Fibroblast of skin of left biceps (primary cell): ENCODE results near the gene NEK9.

Experiments
- DNase-seq, 2 experiments: peaks; one replicate each; pipeline ENCODE4 v3.0.0-alpha.2; 2013; ENCODE audit warnings: low read depth in 2 of 2

NEK9 gene

GRCh38 chr14:75067212-75067611, 59.6 kb downstream of the NEK9 start:
- DNase-seq = no peak

DNA sequence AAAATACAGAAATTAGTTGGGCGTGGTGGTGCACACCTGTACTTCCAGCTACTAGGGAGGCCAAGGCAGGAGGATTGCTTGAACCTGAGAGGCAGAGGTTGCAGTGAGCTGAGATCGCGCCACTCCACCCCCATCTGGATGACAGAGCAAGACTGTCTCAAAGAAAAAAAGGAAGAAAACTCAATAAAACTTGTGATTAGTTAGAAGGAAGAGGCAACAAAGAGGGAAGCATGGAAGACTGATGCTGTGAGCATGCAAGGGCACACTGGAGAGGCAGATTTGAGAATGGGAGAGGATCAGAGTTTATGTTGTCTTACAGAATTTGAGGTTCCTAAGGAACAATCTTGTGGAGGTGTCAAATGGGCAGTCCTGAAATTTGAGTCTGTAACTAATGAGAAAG, 60.2 kb downstream of the NEK9 start:
- DNase-seq = no peak

GRCh38 chr14:75064205-75064567, 62.7 kb downstream of the NEK9 start:
- DNase-seq = no peak

DNA sequence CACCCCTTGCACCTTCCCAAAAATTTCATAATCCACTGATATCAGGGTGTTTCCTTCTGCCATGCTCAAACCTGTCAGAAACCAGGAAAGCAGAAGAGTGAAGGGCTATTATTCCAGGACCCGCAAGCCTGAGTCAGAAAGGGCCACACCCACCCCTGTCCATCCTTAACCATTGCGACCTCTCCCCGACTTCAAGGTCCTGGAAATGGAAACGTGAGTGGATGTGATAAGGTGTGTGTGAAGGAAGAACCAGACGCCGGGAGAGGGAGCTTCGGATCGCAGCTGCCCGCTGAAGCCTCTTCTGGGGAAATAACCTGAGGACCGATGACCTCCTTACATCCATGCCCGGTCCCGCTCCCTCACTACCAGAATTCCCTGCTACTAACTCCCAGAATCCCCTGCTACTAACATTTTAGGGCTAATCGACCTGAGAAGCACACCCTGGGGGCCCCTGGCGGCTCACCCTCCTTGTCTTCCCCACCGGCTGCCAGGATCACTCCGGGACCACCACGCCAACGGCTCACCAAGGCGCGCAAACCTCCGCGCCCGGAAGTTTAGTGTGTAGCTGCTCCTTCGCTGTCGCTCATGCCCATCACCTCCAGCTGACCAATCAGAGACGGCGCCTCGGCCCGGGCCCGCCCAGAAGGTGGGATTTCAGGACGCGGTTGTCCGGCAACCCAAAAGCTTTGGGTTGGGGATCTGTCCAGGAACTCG, 63.2 kb downstream of the NEK9 start, which contains the start of gene ACYP1:
Gene ACYP1 (minus strand): TSS at position 534 of the 714 bp plus-strand sequence. CDS start 471 bp downstream, at position 63.
- DNase-seq = peak in 1 of 2 experiments; percentile 65

GRCh38 chr14:75063013-75063412, 63.8 kb downstream of the NEK9 start:
- no peak for DNase-seq

- no peak for DNase-seq
Observed at GRCh38 chr14:75060420-75060819, 66.4 kb downstream of the NEK9 start.

GRCh38 chr14:75059642-75060041, 67.2 kb downstream of the NEK9 start:
- no peak for DNase-seq

DNA sequence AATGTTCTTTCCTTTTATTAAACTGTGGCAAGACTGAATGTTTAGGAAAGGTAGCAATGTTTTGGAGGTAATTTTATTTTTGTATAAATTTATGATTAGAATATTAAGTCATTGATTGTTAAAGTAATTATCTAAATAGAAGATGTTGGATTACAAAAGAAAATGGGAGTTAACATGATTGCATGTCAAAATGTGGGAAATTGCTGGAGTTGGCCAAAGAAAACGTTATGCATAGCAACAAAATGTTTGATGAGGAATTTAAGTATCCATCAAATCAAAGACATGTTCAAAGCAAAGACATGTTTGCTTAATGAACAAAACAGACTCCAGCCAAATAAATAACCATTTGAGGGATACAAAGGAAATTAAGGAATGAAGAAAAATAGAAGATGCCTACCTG, 72.4 kb downstream of the NEK9 start:
- no peak for DNase-seq

- DNase-seq = no peak
Observed at GRCh38 chr14:75053396-75054291, 73.2 kb downstream of the NEK9 start.

GRCh38 chr14:75051556-75051899, 75.3 kb downstream of the NEK9 start:
- no peak for DNase-seq

DNA sequence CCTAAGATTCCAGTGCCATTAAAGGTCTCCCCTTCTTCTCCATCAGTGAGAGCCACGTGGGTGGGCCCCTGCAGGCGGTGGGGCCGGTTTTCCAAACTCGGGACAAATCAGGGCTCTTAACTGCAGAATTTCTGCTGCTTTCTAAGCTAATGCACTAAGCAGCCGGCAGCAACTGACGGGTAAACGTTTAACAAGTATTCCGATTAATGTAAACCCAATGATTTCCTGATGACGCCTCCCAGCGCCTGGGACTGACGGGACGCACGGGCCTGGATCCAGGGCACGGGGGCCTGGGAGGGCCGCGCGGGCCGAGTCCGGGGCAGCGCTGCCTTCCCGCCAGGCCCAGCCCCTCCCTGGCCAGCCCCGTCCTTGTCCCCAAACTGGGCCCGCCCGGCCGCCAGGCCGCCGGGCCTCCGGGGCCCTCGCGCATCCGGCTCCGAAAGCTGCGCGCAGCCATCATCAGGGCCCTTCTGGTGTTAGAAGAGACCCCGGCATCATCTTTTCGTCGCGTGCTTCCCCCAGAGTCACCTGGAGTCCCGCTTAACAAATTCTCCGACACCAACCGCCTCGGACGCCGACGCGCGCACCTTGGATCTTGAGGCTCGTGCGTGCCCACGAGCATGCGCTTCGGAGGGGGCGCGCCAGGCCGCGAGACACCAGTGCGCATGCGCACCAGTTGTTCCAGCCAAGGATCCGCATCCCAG, 75.8 kb downstream of the NEK9 start, which contains the start of gene MLH3:
Gene MLH3 (minus strand): TSS at position 616 of the 704 bp plus-strand sequence. CDS start 1,812 bp downstream, outside the sequence.
- DNase-seq = peak in 1 of 2 experiments; percentile 44

DNA sequence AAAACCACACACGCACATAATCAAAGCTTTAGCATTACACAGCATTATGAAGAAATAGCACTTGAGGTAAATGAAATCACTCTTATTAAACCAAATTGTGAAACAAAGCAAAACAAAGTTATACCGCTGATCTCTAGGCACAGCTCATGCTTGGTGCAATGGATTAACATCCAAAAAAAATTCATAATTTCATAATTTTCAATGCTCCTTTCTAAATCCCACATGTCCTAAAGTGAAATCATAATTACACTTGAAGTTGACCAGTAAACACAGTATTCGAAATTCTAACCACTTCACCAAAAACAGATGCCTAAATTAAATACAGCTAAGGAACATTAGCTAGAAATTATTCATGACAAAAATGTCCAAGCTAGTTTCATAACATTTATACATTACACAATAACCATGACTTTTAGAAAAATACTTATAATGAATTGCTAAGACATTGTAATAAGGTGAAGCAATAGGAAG, 77.1 kb downstream of the NEK9 start:
- no peak for DNase-seq

GRCh38 chr14:75049136-75049535, 77.7 kb downstream of the NEK9 start:
- DNase-seq = no peak

- no peak for DNase-seq
Observed at GRCh38 chr14:75048101-75048500, 78.7 kb downstream of the NEK9 start.

DNA sequence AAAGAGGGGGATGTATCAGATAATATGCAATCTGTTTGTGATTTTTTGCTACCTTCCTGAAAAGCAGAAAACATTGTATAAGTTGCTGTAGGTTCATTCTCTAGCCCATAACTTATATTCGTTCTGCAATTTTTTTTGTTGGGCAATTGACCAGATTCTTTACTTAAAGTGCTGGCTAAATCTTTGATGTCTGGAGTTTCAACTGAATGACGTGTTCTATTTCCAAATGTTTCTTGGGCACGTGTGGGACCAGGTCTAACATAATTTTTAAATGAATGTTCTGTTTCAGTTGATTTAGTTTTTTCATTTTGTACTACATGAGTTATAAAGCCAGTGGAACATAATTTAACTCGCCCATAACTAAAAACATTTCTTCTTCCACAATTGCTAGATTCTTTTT, 79.3 kb downstream of the NEK9 start:
- no peak for DNase-seq

DNA sequence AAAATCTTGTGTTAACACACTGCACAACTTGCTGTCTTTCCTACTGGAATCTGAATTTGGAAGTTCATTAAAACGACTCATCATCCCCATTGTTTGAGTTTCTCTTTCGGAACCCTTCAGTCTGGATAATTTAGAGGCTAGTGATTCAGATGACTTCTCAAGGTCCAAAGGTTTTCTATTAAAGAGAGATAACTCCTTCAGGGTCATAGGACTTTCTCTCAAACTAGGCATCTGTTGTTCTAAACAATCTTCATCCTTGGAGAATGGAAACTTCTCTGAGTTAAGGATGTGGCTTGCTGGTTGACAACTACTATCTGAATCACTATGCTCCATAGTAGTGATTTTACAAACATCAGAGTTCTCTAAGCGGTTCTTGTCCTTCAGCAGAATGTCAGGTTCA, 79.9 kb downstream of the NEK9 start:
- DNase-seq = no peak

- DNase-seq = no peak
Observed at GRCh38 chr14:75046275-75046674, 80.6 kb downstream of the NEK9 start.

GRCh38 chr14:75044752-75045151, 82.1 kb downstream of the NEK9 start:
- DNase-seq = no peak

- DNase-seq = peak in 1 of 2 experiments; percentile 50
Observed at GRCh38 chr14:75044322-75044721, 82.5 kb downstream of the NEK9 start.

DNA sequence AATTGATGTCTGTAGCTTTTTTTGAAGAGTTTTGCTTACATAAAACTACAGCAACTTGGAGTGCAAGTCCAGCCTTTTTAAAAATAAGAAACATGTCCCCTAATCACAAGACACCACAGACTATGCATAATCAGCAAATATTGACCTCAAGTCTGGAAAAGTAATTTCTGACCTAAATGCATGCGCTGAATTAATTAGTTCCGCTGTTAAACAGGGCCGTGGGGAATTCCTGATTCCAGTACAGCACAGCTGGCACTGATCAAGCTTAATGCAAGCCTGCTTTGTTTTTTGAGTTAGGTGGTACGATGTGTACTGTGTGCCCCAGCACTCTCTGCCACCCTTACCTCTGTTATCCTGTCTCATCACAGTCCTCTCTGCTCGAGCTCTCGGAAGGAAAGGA, 84.8 kb downstream of the NEK9 start:
- DNase-seq = no peak

- no peak for DNase-seq
Observed at GRCh38 chr14:75041613-75042012, 85.2 kb downstream of the NEK9 start.

DNA sequence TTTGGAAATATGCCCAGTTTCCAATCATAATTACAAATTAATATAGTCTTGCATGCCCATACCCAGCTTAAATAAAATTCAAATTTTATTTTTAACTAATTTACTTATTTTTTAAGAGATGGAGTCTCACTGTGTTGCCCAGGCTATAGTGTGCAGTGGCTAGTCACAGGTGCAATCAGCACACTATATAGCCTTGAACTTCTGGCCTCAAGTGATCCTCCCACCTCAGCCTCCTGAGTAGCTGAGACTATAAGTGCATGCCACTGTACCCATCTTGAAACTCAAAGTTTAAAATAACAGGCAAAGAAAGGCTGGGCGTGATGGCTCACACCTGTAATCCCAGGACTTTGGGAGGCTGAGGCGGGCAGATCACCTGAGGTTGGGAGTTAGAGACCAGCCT, 85.9 kb downstream of the NEK9 start:
- DNase-seq = no peak
